ENCODE results near the gene NDUFA12.

DNA sequence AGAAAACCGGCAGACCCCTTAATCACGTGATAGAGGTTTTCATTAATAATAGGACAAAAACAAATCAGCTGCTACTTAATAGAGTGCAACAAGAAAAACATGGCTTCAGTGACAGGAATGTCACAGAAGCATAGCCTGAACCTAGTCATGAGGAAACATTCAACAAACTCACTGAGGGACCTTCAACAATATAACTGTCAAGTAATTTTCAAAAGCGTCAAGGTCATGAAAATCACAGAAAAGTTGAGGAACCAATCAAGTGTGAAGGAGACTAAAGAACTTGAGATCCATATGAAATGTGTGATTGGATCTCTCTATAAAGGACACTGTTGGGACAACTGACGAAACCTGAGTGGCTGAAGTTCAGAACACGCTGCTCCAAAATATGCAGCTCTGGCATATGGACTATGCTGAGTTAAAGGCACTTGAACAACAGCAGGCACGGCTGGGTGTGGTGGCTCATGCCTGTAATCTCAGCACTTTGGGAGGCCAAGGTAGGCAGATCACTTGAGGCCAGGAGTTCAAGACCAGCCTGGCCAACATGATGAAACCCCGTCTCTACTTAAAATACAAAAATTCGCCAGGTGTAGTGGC, 16.3 kb downstream of the NDUFA12 start:
- TF ChIP-seq, protein P1, sequence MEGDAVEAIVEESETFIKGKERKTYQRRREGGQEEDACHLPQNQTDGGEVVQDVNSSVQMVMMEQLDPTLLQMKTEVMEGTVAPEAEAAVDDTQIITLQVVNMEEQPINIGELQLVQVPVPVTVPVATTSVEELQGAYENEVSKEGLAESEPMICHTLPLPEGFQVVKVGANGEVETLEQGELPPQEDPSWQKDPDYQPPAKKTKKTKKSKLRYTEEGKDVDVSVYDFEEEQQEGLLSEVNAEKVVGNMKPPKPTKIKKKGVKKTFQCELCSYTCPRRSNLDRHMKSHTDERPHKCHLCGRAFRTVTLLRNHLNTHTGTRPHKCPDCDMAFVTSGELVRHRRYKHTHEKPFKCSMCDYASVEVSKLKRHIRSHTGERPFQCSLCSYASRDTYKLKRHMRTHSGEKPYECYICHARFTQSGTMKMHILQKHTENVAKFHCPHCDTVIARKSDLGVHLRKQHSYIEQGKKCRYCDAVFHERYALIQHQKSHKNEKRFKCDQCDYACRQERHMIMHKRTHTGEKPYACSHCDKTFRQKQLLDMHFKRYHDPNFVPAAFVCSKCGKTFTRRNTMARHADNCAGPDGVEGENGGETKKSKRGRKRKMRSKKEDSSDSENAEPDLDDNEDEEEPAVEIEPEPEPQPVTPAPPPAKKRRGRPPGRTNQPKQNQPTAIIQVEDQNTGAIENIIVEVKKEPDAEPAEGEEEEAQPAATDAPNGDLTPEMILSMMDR (conservative IDR thresholded peaks at IDR 0.05; ENCODE audit: low read depth, low read length), result no peak
- TF ChIP-seq EZH2phosphoT487 (IDR thresholded peaks at IDR 0.05; ENCODE audit: borderline replicate concordance, low read length) (no peak), EZH2 (IDR thresholded peaks at IDR 0.05; ENCODE audit: low read length, unreplicated experiment) (no peak)

Measured in PC-3 (cell line).